BJ (cell line): ENCODE measurements around the gene FTO. TPM values are rescaled to one million over a fixed set of nuclear protein-coding genes. Genes with fewer than 3 reads are reported as not detected.

Source experiments
- CTCF ChIA-PET: fragments of 350-600 bp; formaldehyde crosslinking; extraction: SDS; loops from one replicate; lab custom pipeline; 2021; ENCODE audit warnings: antibody characterized with exemption, inconsistent platforms; lab: Yijun Ruan, JAX
- POLR2A ChIA-PET: fragments of 300-600 bp; sonication (Branson Sonifier 250); formaldehyde crosslinking; extraction: SDS; loops from one replicate; lab custom pipeline; 2021; ENCODE audit warnings: antibody characterized with exemption; lab: Charles Lee
- DNase-seq: peaks from one replicate; pipeline ENCODE4 v3.0.0-alpha.2; 2011; ENCODE audit warnings: low read depth
- H3K27me3 ChIP-seq: 2 replicates; pipeline ENCODE4 v1.6.0; 2011; ENCODE audit warnings: low read length; ENCODE audit not compliant: control insufficient read depth, insufficient read depth
- H3K36me3 ChIP-seq: 2 replicates; pipeline ENCODE4 v1.5.1; 2011; ENCODE audit warnings: low read length; ENCODE audit not compliant: control insufficient read depth, insufficient read depth
- H3K4me3 ChIP-seq: 2 replicates; pipeline ENCODE4 v1.5.1; 2011; ENCODE audit warnings: low read depth, mild to moderate bottlenecking, control low read depth, low read length
- polyA plus RNA-seq: library from polyadenylated mRNA; depleted of rRNA; stranded (reverse); fragments of >200 nt; gene quantifications from 2 replicates; pipeline ENCODE4 v1.2.3, GENCODE V29; 2011
- TF ChIP-seq, protein P1 (sequence below): IDR thresholded peaks from 2 replicates; pipeline ENCODE4 v1.5.1; 2011; ENCODE audit warnings: low read depth, mild to moderate bottlenecking, control low read depth, inconsistent platforms, low read length, moderate library complexity; ENCODE audit not compliant: insufficient read depth

The FTO gene
- polyA plus RNA-seq, 1 experiment = 86.3 TPM

DNA sequence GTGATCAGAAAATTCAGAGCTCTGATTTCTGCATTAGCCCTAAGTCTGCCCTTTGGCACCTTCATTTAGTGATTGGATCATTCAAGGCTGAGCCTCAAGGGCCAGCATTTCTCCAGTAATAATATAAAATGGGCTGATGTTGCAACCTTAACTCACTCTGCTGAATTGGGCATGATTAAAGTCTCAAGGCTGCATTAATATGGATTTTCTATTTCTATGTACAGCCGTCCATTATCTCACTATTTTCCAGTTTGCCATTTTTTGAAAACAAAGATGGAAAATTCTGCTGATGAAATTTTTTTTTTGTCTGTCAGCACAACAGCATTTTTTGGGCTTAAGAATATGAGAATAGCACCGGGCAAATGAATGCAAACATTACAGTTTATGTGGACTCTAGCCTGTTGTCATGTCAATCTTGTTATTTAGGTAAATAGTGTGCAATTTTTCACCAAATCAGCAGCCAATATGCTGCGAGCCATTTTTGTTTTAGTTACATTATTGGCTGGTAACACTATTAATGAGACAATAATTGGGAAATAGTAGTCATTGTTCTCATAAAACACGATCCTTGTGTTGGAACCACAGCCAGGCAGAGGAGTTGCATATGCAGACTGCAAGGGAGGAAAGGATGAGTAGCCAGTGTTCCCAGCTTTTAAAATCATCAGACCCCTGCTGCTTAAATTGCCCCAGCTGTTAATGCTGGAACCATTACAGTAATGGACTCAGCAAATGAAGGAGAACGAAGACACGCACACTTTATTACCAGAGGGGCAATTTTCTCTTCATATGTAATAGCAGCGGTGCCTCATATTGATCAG lies 10.5 kb downstream of the FTO start:
- Histone ChIP-seq H3K36me3 (no peaks in the 10 kb centered on the region), H3K27me3 (no peaks in the 10 kb centered on the region), H3K4me3 (no peak overlapping the region)
- ChIA-PET POLR2A (no interaction called here), CTCF (interaction anchor here (0.6 to 1.2 kb wide), 2 partner anchors 9 to 10 kb away, joined by 3 to 6 read pairs; partner anchors contain the start of genes FTO and RPGRIP1L)
- TF ChIP-seq, protein P1, sequence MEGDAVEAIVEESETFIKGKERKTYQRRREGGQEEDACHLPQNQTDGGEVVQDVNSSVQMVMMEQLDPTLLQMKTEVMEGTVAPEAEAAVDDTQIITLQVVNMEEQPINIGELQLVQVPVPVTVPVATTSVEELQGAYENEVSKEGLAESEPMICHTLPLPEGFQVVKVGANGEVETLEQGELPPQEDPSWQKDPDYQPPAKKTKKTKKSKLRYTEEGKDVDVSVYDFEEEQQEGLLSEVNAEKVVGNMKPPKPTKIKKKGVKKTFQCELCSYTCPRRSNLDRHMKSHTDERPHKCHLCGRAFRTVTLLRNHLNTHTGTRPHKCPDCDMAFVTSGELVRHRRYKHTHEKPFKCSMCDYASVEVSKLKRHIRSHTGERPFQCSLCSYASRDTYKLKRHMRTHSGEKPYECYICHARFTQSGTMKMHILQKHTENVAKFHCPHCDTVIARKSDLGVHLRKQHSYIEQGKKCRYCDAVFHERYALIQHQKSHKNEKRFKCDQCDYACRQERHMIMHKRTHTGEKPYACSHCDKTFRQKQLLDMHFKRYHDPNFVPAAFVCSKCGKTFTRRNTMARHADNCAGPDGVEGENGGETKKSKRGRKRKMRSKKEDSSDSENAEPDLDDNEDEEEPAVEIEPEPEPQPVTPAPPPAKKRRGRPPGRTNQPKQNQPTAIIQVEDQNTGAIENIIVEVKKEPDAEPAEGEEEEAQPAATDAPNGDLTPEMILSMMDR = no peak
- DNase-seq = no peak

DNA sequence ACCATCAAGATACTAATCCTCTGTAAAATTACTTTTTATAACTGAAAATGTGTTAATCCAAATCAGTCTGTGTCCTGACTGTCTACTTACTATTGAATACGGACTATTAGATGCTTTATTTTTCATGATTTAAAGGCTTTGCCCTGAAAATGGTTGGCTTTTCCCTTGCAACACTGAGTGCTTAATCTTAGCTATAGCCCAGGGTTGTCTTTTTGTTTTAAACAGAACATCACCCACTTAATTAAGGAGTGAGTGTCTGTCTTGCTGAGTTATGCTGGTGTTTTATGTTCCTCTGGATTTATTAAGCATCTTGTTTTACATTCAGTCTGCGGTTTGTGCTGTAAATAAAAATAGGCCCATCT lies 11.0 kb downstream of the FTO start:
- DNase-seq = no peak
- Histone ChIP-seq H3K27me3 (no peaks in the 10 kb centered on the region), H3K4me3 (no peak overlapping the region), H3K36me3 (no peaks in the 10 kb centered on the region)
- CTCF ChIA-PET = interaction anchor here (0.6 to 1.2 kb wide), 2 partner anchors 8 to 11 kb away, joined by 3 to 6 read pairs; partner anchors contain the start of genes FTO and RPGRIP1L
- POLR2A ChIA-PET = no interaction called here
- TF ChIP-seq, protein P1 = no peak

DNA sequence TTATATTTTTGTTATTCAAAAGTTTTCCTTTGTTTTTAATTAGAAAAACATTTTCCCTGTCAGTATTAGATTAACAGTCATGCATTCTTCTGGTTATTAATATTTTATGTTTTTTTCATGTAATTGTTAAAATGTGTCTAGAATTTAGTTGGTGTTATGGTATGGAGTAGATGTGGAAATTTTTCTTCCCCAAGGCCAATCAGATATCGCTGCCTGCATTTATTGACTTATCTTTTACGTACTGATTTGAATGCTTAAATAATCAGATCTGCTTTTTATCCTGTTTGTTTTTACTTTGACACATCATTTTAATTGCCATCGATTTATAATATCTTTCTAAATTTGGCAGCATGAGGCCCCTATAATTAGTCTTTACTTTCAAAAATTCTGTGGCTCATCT lies 13.6 kb downstream of the FTO start:
- ChIA-PET POLR2A (no interaction called here), CTCF (no interaction called here)
- DNase-seq = no peak
- TF ChIP-seq, protein P1 = no peak
- no peak overlapping the region for H3K4me3 ChIP-seq
- H3K36me3 ChIP-seq = no peaks in the 10 kb centered on the region
- H3K27me3 ChIP-seq = no peaks in the 10 kb centered on the region

DNA sequence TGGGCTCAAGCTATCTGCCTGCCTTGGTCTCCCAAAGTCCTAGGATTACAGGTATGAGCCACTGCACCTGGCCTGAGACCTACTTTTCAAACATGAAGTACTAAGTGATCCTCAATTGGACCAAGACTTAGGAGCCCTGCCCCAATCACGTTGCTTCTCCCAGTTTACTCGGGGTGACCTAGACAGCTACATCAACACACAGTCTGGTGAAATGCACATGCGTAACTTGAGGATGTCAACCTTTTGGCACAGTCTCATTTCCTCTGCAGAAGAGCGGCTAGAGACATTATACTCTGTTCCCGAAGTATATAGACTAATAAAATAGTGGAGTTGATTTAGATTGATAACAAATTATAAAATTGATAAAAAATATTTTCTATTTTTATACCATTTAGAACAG lies 17.1 kb downstream of the FTO start:
- CTCF ChIA-PET = interaction anchor here (1.2 kb wide), 1 partner anchor 23 kb away, joined by 3 read pairs; no protein-coding TSS in a partner anchor
- DNase-seq = no peak
- TF ChIP-seq, protein P1 = no peak
- POLR2A ChIA-PET = no interaction called here
- Histone ChIP-seq H3K36me3 (no peaks in the 10 kb centered on the region), H3K27me3 (no peaks in the 10 kb centered on the region), H3K4me3 (no peak overlapping the region)

DNA sequence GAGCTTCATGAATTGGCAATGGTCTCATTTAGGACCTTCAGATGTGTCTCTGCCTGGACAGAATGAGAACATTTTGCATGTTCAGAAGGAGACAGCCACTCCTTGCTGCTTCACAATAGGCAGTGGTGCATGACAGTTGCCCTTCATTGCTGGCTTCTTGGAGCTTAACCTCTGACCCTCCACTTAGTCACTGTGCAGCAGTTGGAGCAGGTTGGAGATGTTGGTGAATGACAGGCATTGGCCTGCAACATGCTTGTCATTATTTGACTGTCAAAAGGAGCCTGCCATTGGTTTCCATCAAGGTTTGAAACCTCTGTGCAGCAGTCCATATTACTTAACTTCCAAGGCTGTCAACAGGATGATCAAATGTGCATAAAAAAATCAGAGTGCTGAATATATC lies 22.7 kb downstream of the FTO start:
- Histone ChIP-seq H3K36me3 (no peaks in the 10 kb centered on the region), H3K27me3 (no peaks in the 10 kb centered on the region), H3K4me3 (no peak overlapping the region)
- CTCF ChIA-PET = interaction anchor here (2.5 kb wide), 1 partner anchor 16 kb away, joined by 15 read pairs; no protein-coding TSS in a partner anchor
- POLR2A ChIA-PET = no interaction called here
- TF ChIP-seq, protein P1 = no peak
- DNase-seq = no peak
